WERI-Rb-1 (cell line): ENCODE measurements around the gene LRRC8B.

ENCODE experiments used
- DNase-seq: peaks from one replicate; pipeline ENCODE4 v3.0.0-alpha.2; 2020
- H3K27ac ChIP-seq: fragments of 250-450 bp; sonication (Bioruptor Pico); 2 replicates; pipeline ENCODE4 v1.5.1; 2020; ENCODE audit warnings: mild to moderate bottlenecking, moderate library complexity
- H3K27me3 ChIP-seq: fragments of 250-450 bp; sonication (Bioruptor Pico); 2 replicates; pipeline ENCODE4 v1.5.1; 2021; ENCODE audit warnings: mild to moderate bottlenecking, low read depth, moderate library complexity; ENCODE audit not compliant: insufficient read depth, severe bottlenecking
- H3K36me3 ChIP-seq: fragments of 250-450 bp; sonication (Bioruptor Pico); 2 replicates; pipeline ENCODE4 v1.5.1; 2020; ENCODE audit warnings: mild to moderate bottlenecking, moderate library complexity
- H3K4me3 ChIP-seq: 2 replicates; pipeline ENCODE4 v1.5.1; 2011; ENCODE audit warnings: low read depth, mild to moderate bottlenecking, control low read depth, low read length
- H3K9me3 ChIP-seq: fragments of 250-450 bp; sonication (Bioruptor Pico); 2 replicates; pipeline ENCODE4 v1.5.1; 2021; ENCODE audit warnings: mild to moderate bottlenecking, moderate library complexity; ENCODE audit not compliant: severe bottlenecking
- TF ChIP-seq, protein P1 (sequence below): IDR thresholded peaks from 2 replicates; pipeline ENCODE4 v1.5.1; 2011; ENCODE audit warnings: low read depth, mild to moderate bottlenecking, control low read depth, inconsistent platforms, low read length

The LRRC8B gene

DNA sequence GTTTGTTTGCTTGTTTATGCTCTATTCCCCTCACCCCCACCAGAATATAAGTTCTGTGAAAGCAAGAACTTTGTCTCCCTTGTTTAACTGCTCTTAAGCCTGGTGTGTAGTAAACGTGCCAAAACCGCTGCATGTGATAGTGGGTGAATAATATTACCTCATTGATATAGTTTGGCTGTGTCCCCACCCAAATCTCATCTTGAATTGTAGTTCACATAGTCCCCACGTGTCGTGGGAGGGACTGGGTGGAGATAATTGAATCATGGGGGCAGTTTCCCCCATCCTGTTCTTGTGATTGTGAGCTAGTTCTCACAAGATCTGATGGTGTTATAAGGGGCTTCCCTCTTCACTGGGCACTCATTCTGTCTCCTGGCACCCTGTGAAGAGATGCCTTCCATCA, 7.6 kb downstream of the LRRC8B start:
- peaks cover 10% of the 10 kb centered on the region for H3K36me3 ChIP-seq
- TF ChIP-seq, protein P1, sequence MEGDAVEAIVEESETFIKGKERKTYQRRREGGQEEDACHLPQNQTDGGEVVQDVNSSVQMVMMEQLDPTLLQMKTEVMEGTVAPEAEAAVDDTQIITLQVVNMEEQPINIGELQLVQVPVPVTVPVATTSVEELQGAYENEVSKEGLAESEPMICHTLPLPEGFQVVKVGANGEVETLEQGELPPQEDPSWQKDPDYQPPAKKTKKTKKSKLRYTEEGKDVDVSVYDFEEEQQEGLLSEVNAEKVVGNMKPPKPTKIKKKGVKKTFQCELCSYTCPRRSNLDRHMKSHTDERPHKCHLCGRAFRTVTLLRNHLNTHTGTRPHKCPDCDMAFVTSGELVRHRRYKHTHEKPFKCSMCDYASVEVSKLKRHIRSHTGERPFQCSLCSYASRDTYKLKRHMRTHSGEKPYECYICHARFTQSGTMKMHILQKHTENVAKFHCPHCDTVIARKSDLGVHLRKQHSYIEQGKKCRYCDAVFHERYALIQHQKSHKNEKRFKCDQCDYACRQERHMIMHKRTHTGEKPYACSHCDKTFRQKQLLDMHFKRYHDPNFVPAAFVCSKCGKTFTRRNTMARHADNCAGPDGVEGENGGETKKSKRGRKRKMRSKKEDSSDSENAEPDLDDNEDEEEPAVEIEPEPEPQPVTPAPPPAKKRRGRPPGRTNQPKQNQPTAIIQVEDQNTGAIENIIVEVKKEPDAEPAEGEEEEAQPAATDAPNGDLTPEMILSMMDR, result no peak
- H3K4me3 ChIP-seq, result no peak overlapping the region

DNA sequence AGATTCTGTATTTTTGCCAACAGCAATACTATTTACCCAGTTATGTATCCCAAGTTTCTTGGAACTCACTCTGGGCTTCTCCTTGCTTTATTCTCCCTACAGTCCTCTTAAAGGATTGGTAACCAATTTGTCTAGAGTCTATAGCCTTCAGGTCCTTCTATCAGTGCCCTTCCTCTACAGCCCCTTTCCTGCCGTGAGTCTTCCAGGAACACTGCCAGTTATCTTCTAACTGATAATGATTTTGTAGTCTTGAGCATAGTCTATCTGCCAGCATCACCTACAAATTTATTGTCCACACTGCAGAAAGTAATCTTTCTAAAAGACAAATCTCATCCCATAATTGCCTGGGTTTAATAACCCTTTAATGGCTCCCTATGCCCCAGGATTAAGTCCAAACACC, 8.2 kb downstream of the LRRC8B start:
- Histone ChIP-seq H3K27ac (peak overlapping the region; percentile 51), H3K9me3 (no peaks in the 10 kb centered on the region), H3K27me3 (no peaks in the 10 kb centered on the region), H3K36me3 (peaks cover 7% of the 10 kb centered on the region), H3K4me3 (no peak overlapping the region)
- TF ChIP-seq, protein P1, result no peak
- DNase-seq, result no peak

More for the DNA sequence above, 7.6 kb downstream of the LRRC8B start:
- Histone ChIP-seq H3K27ac (peak overlapping the region; percentile 60), H3K9me3 (no peaks in the 10 kb centered on the region), H3K27me3 (no peaks in the 10 kb centered on the region)
- DNase-seq, result no peak

DNA sequence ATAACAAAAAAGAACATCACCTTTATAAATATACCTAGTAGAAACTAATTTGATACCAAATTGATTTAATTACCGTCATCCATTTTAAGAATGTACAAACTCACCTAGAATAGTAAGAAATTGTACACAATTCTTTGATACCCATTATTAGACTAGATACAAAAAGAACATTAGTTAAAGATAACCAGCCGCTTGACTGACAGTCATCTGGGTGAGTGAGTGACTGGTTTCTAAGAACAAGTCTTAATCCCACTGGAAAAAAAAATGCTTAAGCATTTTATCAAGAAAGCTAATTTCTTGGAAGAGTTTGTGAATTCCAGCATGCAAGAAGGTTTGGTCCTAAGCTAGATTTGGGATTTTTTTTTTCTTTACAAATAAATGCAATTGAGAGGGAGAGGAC, 10.9 kb downstream of the LRRC8B start:
- H3K9me3 ChIP-seq, result no peaks in the 10 kb centered on the region

DNA sequence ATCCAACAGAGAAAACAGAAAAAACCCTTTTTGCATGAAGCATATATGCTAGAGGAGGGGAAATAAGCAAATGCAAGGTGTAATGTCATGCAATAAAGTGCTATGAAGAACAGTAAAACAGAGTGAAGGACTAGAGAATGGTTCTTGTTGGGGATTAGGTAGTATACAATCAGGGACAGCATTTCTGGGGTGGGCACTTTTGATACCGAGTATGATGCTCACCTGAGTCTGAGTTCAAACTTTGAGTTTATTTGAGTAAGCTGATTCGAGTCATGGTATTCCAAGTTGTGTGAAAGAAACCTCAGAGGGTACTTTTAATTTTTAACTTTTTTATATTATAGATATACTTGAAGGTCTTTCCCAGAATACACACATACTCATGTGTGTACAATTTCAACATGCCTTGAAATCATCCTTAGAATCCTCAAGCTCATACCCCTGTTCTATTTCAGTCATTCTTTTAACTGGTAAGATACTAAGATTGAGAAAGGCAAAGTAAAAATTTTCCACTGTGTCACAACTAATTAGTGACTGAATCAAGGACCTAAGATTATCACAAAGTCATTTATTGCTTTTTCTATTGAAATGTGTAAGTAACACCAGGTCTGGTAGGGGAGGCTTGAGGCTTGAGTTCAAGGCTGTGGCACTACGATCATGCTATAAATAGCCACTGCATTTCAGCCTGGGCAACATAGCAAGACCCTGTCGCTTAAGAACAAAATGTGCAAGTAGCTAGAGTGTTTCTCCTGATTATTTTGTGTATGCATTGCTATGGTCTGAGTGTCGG, 12.1 kb downstream of the LRRC8B start:
- no peak for DNase-seq
- Histone ChIP-seq H3K27me3 (no peaks in the 10 kb centered on the region), H3K36me3 (peaks cover 5% of the 10 kb centered on the region), H3K4me3 (no peak overlapping the region), H3K9me3 (no peaks in the 10 kb centered on the region), H3K27ac (no peak overlapping the region)
- TF ChIP-seq, protein P1, result no peak

More for the DNA sequence above, 10.9 kb downstream of the LRRC8B start:
- H3K27me3 ChIP-seq, result no peaks in the 10 kb centered on the region
- no peak for DNase-seq
- H3K36me3 ChIP-seq, result peaks cover 5% of the 10 kb centered on the region
- TF ChIP-seq, protein P1, result no peak
- no peak overlapping the region for H3K4me3 ChIP-seq
- H3K27ac ChIP-seq, result no peak overlapping the region

DNA sequence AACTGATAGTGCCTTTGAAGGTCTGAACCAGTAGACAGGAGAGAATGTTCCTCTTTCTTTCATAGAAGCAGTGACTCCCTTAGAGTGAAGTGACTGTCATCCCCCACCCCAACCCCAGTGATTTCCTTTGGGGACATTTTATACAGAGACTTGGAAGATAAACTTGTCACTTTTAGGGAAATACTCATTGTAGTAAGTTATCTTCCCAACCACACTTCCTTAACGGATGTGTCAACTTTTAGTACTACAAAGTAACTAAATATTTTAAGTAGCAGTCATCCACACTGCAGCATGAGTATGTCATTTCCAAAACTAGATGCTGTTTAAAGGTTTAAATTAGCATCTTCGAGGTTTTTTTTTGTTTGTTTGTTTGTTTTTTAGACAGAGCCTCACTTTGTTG, 13.7 kb downstream of the LRRC8B start:
- DNase-seq, result no peak
- Histone ChIP-seq H3K9me3 (no peaks in the 10 kb centered on the region), H3K36me3 (peaks cover 5% of the 10 kb centered on the region), H3K4me3 (no peak overlapping the region), H3K27me3 (no peaks in the 10 kb centered on the region), H3K27ac (no peak overlapping the region)
- TF ChIP-seq, protein P1, result no peak

DNA sequence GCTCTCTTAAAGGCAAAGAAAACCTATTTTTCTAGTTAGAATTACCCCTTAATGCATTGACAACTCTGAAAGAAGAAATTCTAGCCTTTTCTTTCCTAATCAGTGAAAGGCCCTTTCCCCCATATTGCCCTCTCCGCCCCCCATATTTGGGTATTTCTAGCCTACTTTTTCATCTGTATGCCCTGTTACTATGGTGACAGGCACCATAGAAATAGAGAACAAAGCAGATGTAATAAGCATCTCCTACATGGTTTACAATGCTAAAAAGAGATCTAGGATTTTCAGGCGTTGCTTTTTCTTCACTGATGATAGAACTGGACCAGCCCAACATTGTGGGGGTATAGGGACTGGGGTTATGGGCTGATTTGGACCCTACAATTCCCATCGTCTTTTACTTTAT, 14.5 kb downstream of the LRRC8B start:
- H3K9me3 ChIP-seq, result no peaks in the 10 kb centered on the region
- peaks cover 5% of the 10 kb centered on the region for H3K36me3 ChIP-seq
- no peak for DNase-seq
- H3K27me3 ChIP-seq, result no peaks in the 10 kb centered on the region
- TF ChIP-seq, protein P1, result no peak
- H3K4me3 ChIP-seq, result no peak overlapping the region
- no peak overlapping the region for H3K27ac ChIP-seq
